Prostate gland (tissue), 2 donors: ENCODE data around the gene NPB. TPM values are rescaled to one million over a fixed set of nuclear protein-coding genes. Genes with fewer than 3 reads are reported as not detected.

Experiments
- DNase-seq: peaks from one replicate; pipeline ENCODE4 v3.0.0-alpha.2; 2019; ENCODE audit warnings: low spot score
- H3K27ac ChIP-seq, 2 donors: fragments of 200-600 bp; sonication (generic); 2 replicates each; pipeline ENCODE4 v1.5.1; 2017 to 2019
- H3K27me3 ChIP-seq: fragments of 200-600 bp; sonication (generic); replicated peaks from 2 replicates; pipeline ENCODE4 v1.5.1; 2019; ENCODE audit not compliant: insufficient read depth
- H3K36me3 ChIP-seq, 2 donors: fragments of 200-600 bp; sonication (generic); 1 replicate in 1 of 2; 2 replicates in 1 of 2; pipeline versions ENCODE4 v1.5.1 to v1.8.1; 2017 to 2019
- H3K4me1 ChIP-seq: fragments of 200-600 bp; sonication (generic); replicated peaks from 2 replicates; pipeline ENCODE4 v1.5.1; 2019
- H3K4me3 ChIP-seq, 2 donors: fragments of 200-600 bp; sonication (generic); 2 replicates each; pipeline ENCODE4 v1.5.1; 2017 to 2019
- H3K9me3 ChIP-seq: fragments of 200-600 bp; sonication (generic); 2 replicates; pipeline ENCODE4 v1.5.1; 2017
- CTCF ChIP-seq, 4 experiments: fragments of 200-600 bp in 2 of 4; fragments of 450-650 bp in 2 of 4; sonication (generic) in 2 of 4; IDR thresholded peaks; 1 replicate in 3 of 4; 2 replicates in 1 of 4; pipeline ENCODE4 v1.5.1; 2016 to 2019; ENCODE audit warnings: antibody characterized with exemption in 4 of 4, mild to moderate bottlenecking in 2 of 4, moderate library complexity in 2 of 4
- POLR2A ChIP-seq: fragments of 450-650 bp; IDR thresholded peaks from one replicate; pipeline ENCODE4 v1.6.1; 2016; ENCODE audit warnings: antibody characterized with exemption, mild to moderate bottlenecking
- POLR2AphosphoS5 ChIP-seq: sonication (generic); formaldehyde crosslinking; IDR thresholded peaks from one replicate; pipeline ENCODE4 v1.6.1; 2017; ENCODE audit warnings: antibody characterized with exemption
- WGBS: methylation state at CpG from one replicate; pipeline ENCODE4 v1.1.5; 2018; 5-methylcytosine and 5-hydroxymethylcytosine counted together
- intact Hi-C: fragments of 100-400 bp; cut with DNase I; formaldehyde crosslinking; loops from one replicate; pipeline ENCODE4 v1.14.2; 2022
- total RNA-seq, 2 donors: library from RNA; depleted of rRNA; stranded (reverse); fragments of >200 nt; gene quantifications; one replicate each; pipeline ENCODE4 v1.1.0, GENCODE V29; 2016

Gene NPB
- total RNA-seq, 2 donors from 2014 or later = 9.8 to 10.9 TPM

- Histone ChIP-seq H3K27me3 (no peaks in the 10 kb centered on the region), H3K27ac (peak overlapping the region; percentile 38 to 47), H3K36me3 (no peaks in the 10 kb centered on the region), H3K4me1 (peaks cover 20% of the 10 kb centered on the region), H3K9me3 (no peaks in the 10 kb centered on the region), H3K4me3 (no peak overlapping the region)
- no peak for DNase-seq
- WGBS = 43% methylated on average over 32 of the region's 32 CpGs
- intact Hi-C loops = no loop called here
- no peak for TF ChIP-seq POLR2A
- TF ChIP-seq CTCF (IDR thresholded peaks at IDR 0.05) = no peak
- no peak for TF ChIP-seq POLR2AphosphoS5
These were observed 21.5 kb downstream of the NPB start for GRCh38 chr17:81923302-81924260.

DNA sequence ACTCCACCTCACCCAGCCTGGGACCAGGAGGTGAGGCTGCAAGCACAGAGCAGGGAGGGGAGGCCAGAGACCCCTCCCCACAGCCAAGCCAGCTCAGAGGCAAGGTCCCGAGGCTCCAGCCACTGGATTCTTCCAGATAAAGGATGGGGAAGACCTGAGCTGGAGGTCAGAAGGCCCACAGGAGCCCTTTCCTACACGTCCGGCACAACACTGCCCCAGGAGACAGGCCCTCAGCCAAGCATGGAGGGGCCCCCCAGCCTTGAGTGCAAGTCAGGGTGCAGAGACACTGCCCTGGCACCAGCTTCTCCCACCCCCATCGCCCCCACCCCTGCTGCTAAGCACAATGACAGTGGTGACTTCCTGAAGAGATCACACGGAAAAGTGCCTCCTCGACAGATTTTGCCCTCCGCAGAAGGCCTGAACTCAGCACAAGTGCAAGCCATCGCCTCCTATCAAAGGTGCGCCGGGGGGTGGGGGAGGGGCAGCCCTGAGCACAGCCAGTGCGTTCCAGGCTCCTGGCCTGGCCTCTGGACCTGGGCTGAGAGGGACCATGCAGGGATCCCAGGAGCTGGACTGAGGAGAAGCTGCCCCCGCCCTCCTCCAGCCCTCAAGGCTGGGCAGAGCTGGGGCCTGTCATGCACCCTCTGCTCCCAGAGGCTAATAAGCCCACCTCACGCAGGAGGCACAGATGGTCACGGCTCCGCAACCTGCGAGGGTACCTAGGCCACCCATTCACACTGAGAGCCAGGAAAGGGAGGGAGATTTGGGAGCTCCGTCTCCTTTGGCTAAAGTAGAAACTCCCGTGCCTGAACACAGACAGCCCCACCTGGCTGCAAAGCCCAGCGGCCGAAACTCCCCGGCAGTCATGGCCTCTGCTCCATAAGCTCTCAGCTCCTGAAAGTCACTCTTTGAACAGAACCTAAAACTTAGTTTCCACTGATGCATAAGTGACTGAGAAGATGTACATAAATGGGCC, 22.8 kb downstream of the NPB start:
- Histone ChIP-seq H3K9me3 (no peaks in the 10 kb centered on the region), H3K4me3 (no peak overlapping the region), H3K4me1 (peaks cover 22% of the 10 kb centered on the region), H3K36me3 (no peaks in the 10 kb centered on the region), H3K27ac (no peak overlapping the region), H3K27me3 (no peaks in the 10 kb centered on the region)
- intact Hi-C loops = no loop called here
- 68% methylated on average over 21 of the region's 21 CpGs for WGBS
- DNase-seq = no peak
- TF ChIP-seq CTCF (IDR thresholded peaks at IDR 0.05) (no peak), POLR2AphosphoS5 (no peak), POLR2A (no peak)

- H3K27ac ChIP-seq = peak overlapping the region; percentile 83 to 85
- no peaks in the 10 kb centered on the region for H3K9me3 ChIP-seq
- H3K4me1 ChIP-seq = peaks cover 22% of the 10 kb centered on the region
- H3K36me3 ChIP-seq = no peaks in the 10 kb centered on the region
- no peaks in the 10 kb centered on the region for H3K27me3 ChIP-seq
- peak overlapping the region; percentile 89 to 98 for H3K4me3 ChIP-seq
- 61% methylated on average over 10 of the region's 10 CpGs for WGBS
- no peak for DNase-seq
- intact Hi-C loops = no loop called here
- TF ChIP-seq POLR2A (no peak), POLR2AphosphoS5 (no peak), CTCF (IDR thresholded peaks at IDR 0.05) (no peak)
These were observed 23.9 kb downstream of the NPB start for GRCh38 chr17:81925860-81926450.

- intact Hi-C loops = no loop called here
- H3K9me3 ChIP-seq = no peaks in the 10 kb centered on the region
- H3K27me3 ChIP-seq = no peaks in the 10 kb centered on the region
- peaks cover 22% of the 10 kb centered on the region for H3K4me1 ChIP-seq
- H3K4me3 ChIP-seq = peak overlapping the region; percentile 89 to 98
- TF ChIP-seq CTCF (IDR thresholded peaks at IDR 0.05) (no peak), POLR2A (peak; percentile 38), POLR2AphosphoS5 (peak; percentile 61)
- under 1% methylated on average over 32 of the region's 46 CpGs for WGBS
- H3K27ac ChIP-seq = peak overlapping the region; percentile 83 to 85
- peak; percentile 51 for DNase-seq
- no peaks in the 10 kb centered on the region for H3K36me3 ChIP-seq
These were observed 24.6 kb downstream of the NPB start for GRCh38 chr17:81926451-81927151.
